Endodermal cell (in vitro differentiated cells): ENCODE results near the gene PRKACG. TPM values are rescaled to one million over a fixed set of nuclear protein-coding genes. Genes with fewer than 3 reads are reported as not detected.

Experiments used
- DNase-seq: peaks from one replicate; pipeline ENCODE4 v3.0.0-alpha.2; 2017
- H3K27ac ChIP-seq: 2 replicates; pipeline ENCODE4 v1.5.1; 2013; ENCODE audit warnings: mild to moderate bottlenecking, low read depth, low read length, moderate library complexity
- H3K27me3 ChIP-seq: 2 replicates; pipeline ENCODE4 v1.6.1; 2013; ENCODE audit warnings: mild to moderate bottlenecking, low read length, moderate library complexity; ENCODE audit not compliant: insufficient read depth, control insufficient read depth, poor library complexity, severe bottlenecking
- H3K36me3 ChIP-seq: 2 replicates; pipeline ENCODE4 v1.7.0; 2013; ENCODE audit warnings: mild to moderate bottlenecking, low read length, moderate library complexity; ENCODE audit not compliant: control insufficient read depth, insufficient read depth
- H3K4me1 ChIP-seq: one replicate; pipeline ENCODE4 v1.7.0; 2013; ENCODE audit warnings: low read length; ENCODE audit not compliant: control insufficient read depth, insufficient read depth
- H3K4me3 ChIP-seq: 2 replicates; pipeline ENCODE4 v1.5.1; 2013; ENCODE audit warnings: mild to moderate bottlenecking, low read length, moderate library complexity
- H3K9ac ChIP-seq: 2 replicates; pipeline ENCODE4 v1.6.1; 2013; ENCODE audit warnings: mild to moderate bottlenecking, low read length, moderate library complexity; ENCODE audit not compliant: poor library complexity, severe bottlenecking; ENCODE audit errors: extremely low read depth
- H3K9me3 ChIP-seq: 2 replicates; pipeline ENCODE4 v1.6.1; 2013; ENCODE audit warnings: mild to moderate bottlenecking, low read length, moderate library complexity; ENCODE audit not compliant: control insufficient read depth
- H3K27ac Mint-ChIP-seq: 2 replicates; pipeline ENCODE4 v1.8.0; 2020; ENCODE audit warnings: mixed read lengths
- H3K27me3 Mint-ChIP-seq: 2 replicates; pipeline ENCODE4 v1.8.0; 2021; ENCODE audit warnings: mild to moderate bottlenecking, mixed read lengths; ENCODE audit not compliant: insufficient read depth
- H3K36me3 Mint-ChIP-seq: 2 replicates; pipeline ENCODE4 v1.8.0; 2020; ENCODE audit warnings: low read depth, mixed read lengths
- H3K4me1 Mint-ChIP-seq: 2 replicates; pipeline ENCODE4 v1.8.0; 2020; ENCODE audit warnings: mixed read lengths
- H3K4me3 Mint-ChIP-seq: 2 replicates; pipeline ENCODE4 v1.8.0; 2020; ENCODE audit warnings: mild to moderate bottlenecking, moderate library complexity, mixed read lengths
- H3K9me3 Mint-ChIP-seq: 2 replicates; pipeline ENCODE4 v1.8.0; 2020; ENCODE audit warnings: mild to moderate bottlenecking, mixed read lengths
- CTCF ChIP-seq: fragments of 200-600 bp; sonication (generic); conservative IDR thresholded peaks from 2 replicates; pipeline ENCODE4 v1.5.0; 2021; ENCODE audit warnings: antibody characterized with exemption, mild to moderate bottlenecking
- WGBS, 2 experiments: methylation state at CpG; one replicate each; pipeline versions ENCODE4 v1.1.5 to v1.1.7; 2013; ENCODE audit warnings: missing lambda C conversion rate in 2 of 2, mixed read lengths in 1 of 2; ENCODE audit not compliant: insufficient coverage in 1 of 2, insufficient read length in 1 of 2; 5-methylcytosine and 5-hydroxymethylcytosine counted together
- total RNA-seq, 2 donors: library from RNA; stranded (reverse); fragmentation: NEBNext Ultra II Directional in 1 of 2; extraction: Animal tissue kit (Norgen Biotek cat#: 25700) in 1 of 2; gene quantifications; 2 replicates in 1 of 2; 3 replicates in 1 of 2; pipeline ENCODE4 v1.2.1, GENCODE V29; 2021

Gene PRKACG
- total RNA-seq, 2 donors from 2014 or later = not detected

DNA sequence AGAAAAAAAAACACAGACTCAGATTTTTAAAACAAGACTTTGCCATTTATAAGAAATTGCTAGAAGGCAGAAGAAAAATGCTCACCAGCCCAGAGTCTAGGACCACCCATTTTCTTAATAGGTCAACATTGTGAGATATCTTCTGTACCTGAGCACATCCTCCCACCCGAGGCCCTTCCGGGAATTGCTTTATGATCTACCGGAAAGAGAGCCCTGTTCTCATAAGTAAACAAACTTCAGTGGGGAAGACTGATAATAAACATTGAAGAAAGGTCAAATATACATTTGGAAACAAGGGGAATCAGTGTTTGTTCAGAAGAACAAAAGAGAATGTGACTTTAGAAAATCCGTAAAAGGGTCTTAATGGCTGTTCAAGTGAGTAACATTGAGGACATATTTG lies 44.4 kb downstream of the PRKACG start:
- no peaks in the 10 kb centered on the region for H3K9me3 ChIP-seq
- H3K27me3 ChIP-seq = no peaks in the 10 kb centered on the region
- DNase-seq = no peak
- H3K27me3 Mint-ChIP-seq = no peaks in the 10 kb centered on the region
- peaks cover 2% of the 10 kb centered on the region for H3K36me3 Mint-ChIP-seq
- no peaks in the 10 kb centered on the region for H3K4me1 ChIP-seq
- 93 to 95% methylated on average over 3 to 4 of the region's 4 CpGs for WGBS, 2 experiments
- H3K27ac Mint-ChIP-seq = no peak overlapping the region
- TF ChIP-seq CTCF = no peak
- no peak overlapping the region for H3K9ac ChIP-seq
- H3K4me3 ChIP-seq = no peak overlapping the region
- no peak overlapping the region for H3K4me3 Mint-ChIP-seq
- H3K4me1 Mint-ChIP-seq = peaks cover 5% of the 10 kb centered on the region
- peaks cover 2% of the 10 kb centered on the region for H3K9me3 Mint-ChIP-seq
- no peak overlapping the region for H3K27ac ChIP-seq
- H3K36me3 ChIP-seq = peaks cover 6% of the 10 kb centered on the region

DNA sequence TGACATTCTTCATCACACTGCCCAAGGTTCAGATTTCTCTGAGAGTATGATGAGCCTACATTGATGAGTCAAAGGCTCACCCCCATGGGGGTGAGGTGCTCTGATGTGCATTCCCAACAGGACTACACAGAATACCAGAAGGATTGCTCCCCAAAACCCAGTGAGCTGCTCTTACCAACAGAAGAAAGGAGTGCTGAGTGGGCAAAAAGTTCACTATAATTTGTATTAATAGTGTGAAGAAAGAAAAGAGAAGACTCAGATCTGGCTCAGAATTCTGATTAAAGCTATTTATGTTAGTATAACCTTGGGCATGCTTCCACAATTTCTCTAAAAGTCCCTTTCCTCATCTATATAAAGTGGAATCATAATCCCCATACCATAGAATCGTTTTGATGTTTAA lies 46.1 kb downstream of the PRKACG start:
- H3K27ac Mint-ChIP-seq = no peak overlapping the region
- peaks cover 2% of the 10 kb centered on the region for H3K9me3 Mint-ChIP-seq
- 88 to 90% methylated on average over 1 of the region's 1 CpG for WGBS, 2 experiments
- no peak for DNase-seq
- H3K27ac ChIP-seq = no peak overlapping the region
- no peak overlapping the region for H3K4me3 Mint-ChIP-seq
- no peak overlapping the region for H3K4me3 ChIP-seq
- H3K36me3 ChIP-seq = peaks cover 9% of the 10 kb centered on the region
- no peak for TF ChIP-seq CTCF
- no peaks in the 10 kb centered on the region for H3K9me3 ChIP-seq
- H3K27me3 ChIP-seq = no peaks in the 10 kb centered on the region
- no peaks in the 10 kb centered on the region for H3K27me3 Mint-ChIP-seq
- peaks cover 5% of the 10 kb centered on the region for H3K4me1 Mint-ChIP-seq
- H3K36me3 Mint-ChIP-seq = peaks cover 2% of the 10 kb centered on the region
- no peaks in the 10 kb centered on the region for H3K4me1 ChIP-seq
- no peak overlapping the region for H3K9ac ChIP-seq

- Histone ChIP-seq H3K9me3 (no peaks in the 10 kb centered on the region), H3K27ac (no peak overlapping the region), H3K36me3 (peaks cover 9% of the 10 kb centered on the region), H3K4me1 (no peaks in the 10 kb centered on the region), H3K9ac (no peak overlapping the region), H3K27me3 (no peaks in the 10 kb centered on the region), H3K4me3 (no peak overlapping the region)
- Mint-ChIP-seq H3K27ac (no peak overlapping the region), H3K4me1 (peaks cover 6% of the 10 kb centered on the region), H3K4me3 (no peak overlapping the region), H3K9me3 (peaks cover under 1% of the 10 kb centered on the region), H3K36me3 (no peaks in the 10 kb centered on the region), H3K27me3 (no peaks in the 10 kb centered on the region)
- TF ChIP-seq CTCF = no peak
- 80 to 100% methylated on average over 1 of the region's 1 CpG for WGBS, 2 experiments
- no peak for DNase-seq
These were observed 47.4 kb downstream of the PRKACG start for GRCh38 chr9:68966496-68966944.
